GM13977 (cell line): Measurements from ENCODE around the gene GID8.

Experiments used
- DNase-seq: peaks from one replicate; pipeline ENCODE4 v3.0.0; 2012; ENCODE audit warnings: low spot score
- in situ Hi-C: fragments of 300-500 bp; cut with MboI; formaldehyde crosslinking; loops from one replicate; pipeline ENCODE4 v1.12.0; 2022; ENCODE audit warnings: low sequenced_read_pairs, low pct_unique_long_range_greater_than_20kb, mixed read lengths, inconsistent platforms; ENCODE audit not compliant: unreplicated experiment
- TF ChIP-seq, protein P1 (sequence below): IDR thresholded peaks from 2 replicates; pipeline ENCODE4 v1.5.1; 2012; ENCODE audit warnings: mild to moderate bottlenecking, control low read depth; ENCODE audit not compliant: insufficient read depth; ENCODE audit errors: extremely low read depth, missing control alignments

Gene GID8

DNA sequence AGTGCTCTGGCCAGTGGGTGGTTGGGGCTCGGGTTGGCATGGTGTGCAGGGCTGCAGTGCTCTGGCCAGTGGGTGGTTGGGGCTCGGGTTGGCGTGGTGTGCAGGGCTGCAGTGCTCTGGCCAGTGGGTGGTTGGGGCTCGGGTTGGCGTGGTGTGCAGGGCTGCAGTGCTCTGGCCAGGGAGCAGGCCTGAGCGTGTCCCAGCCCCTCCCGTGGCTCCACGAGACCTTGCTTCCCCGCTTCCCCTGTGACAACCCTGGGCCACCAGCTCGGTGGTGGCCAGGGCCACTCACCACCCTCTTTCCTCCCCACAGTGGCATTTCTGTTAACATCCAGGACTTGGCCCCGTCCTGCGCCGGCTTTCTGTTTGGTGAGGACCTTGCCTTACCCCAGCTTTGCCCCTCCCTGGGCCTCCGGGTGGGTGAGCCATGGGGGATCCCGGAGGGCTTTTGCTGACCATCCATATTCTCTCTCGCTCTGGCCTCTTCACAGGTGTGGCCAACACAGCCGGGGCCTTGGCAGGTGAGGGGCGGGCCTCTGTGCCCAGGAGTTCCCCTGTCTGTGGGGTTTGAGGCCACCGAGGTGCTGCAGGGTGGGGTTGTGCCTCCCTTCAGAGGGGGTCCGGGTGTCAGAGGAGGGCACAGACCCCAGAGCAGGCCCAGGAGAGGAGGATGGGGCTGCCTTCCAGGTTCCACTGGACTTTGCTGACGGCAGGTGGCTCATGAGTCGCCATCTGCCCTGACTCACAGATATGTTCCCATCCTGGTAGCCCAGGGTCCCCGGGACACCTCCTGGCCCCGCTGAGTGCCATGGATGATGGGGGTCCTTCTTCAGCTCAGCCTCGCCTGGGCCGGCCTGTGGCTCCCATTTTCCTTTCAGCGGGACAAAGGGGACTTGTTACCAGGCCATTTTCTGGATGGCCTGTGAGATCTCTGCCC lies 28.5 kb downstream of the GID8 start:
- TF ChIP-seq, protein P1, sequence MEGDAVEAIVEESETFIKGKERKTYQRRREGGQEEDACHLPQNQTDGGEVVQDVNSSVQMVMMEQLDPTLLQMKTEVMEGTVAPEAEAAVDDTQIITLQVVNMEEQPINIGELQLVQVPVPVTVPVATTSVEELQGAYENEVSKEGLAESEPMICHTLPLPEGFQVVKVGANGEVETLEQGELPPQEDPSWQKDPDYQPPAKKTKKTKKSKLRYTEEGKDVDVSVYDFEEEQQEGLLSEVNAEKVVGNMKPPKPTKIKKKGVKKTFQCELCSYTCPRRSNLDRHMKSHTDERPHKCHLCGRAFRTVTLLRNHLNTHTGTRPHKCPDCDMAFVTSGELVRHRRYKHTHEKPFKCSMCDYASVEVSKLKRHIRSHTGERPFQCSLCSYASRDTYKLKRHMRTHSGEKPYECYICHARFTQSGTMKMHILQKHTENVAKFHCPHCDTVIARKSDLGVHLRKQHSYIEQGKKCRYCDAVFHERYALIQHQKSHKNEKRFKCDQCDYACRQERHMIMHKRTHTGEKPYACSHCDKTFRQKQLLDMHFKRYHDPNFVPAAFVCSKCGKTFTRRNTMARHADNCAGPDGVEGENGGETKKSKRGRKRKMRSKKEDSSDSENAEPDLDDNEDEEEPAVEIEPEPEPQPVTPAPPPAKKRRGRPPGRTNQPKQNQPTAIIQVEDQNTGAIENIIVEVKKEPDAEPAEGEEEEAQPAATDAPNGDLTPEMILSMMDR: no peak
- in situ Hi-C loops: no loop called here
- DNase-seq: no peak

DNA sequence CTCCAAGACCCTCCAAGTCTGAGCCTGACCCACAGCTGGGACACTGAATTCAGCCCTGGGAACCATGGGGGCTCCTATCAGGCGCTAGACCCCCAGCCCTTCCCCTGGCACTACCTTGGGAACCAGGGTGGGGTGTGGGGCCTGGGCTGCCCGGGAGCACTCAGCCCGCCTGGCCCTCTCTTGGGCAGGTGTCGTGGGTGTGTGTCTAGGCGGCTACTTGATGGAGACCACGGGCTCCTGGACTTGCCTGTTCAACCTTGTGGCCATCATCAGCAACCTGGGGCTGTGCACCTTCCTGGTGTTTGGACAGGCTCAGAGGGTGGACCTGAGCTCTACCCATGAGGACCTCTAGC lies 29.2 kb downstream of the GID8 start:
- in situ Hi-C loops: no loop called here
- no peak for DNase-seq
- TF ChIP-seq, protein P1: no peak

DNA sequence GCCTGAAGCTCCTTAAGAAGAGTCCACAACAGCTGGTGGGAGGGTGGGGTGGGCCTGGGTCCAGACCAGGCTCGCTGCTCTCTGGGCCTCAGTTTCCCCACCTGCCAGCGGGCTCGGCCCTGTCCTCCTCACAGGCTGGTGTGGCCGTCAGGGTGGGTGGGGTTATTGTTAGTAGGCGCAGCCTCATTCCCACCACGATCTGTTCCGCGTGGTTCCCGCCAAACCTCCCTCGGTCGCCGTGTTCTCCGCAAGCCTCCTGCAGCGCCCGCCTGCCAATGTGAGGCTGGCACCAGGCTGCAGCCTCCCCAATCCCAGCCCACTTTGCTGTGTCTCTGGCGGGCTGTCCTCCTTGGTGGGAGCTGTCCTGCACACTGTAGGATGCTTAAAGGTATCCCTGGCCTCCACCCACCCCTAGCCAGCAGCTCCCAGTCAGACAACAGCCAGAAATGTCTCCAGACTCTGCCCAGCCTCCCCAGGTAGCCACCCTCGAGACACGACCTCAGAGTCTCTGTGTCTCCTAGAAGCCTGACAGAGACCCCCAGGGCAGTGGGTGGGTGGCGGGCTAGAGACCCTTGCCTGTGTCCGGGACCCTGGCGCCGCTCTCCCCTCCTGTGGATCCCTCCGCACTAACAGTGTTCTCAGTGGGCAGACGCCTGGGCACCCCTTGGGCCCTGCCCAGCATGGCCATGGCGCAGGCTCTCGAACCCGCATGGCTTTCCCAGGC lies 29.8 kb downstream of the GID8 start:
- TF ChIP-seq, protein P1: no peak
- DNase-seq: no peak
- in situ Hi-C loops: no loop called here

DNA sequence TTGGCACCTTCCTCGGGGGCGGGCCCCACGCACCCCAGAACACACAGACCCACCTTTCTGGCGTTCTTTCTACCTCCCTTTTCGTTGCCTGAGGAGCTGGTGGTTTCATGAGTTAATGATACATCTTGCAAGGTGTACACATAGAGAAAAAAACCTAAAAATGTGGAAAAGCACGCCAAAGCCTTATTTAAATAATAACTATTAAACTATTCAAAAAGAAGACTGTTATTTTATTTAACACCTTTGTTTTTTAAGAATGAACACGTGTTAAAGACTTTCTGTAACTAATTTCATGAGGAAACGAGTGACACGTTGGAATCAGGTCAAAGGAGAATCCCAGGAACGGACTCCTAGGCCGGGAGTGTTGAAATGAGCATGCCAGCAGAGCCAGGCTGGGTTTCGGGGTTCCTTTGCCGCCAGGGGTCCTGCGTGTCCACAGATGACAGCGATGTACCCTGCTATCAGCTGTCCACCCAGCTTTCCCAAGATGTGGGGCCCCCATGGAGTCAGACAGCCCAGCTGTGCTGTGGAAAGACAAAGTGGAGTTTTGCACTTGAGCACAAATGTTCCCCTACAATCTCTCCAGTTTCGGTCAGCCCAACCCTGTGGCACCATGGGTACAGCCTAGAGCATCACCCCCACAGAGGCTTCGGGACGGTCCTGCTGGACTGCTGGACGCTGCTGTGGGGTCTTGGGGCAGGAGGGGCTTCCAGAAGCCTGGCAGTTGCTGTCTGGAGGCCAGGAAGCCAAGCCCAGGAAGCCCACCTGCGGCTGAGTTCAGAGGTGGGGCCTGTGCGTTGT lies 30.6 kb downstream of the GID8 start:
- in situ Hi-C loops: no loop called here
- TF ChIP-seq, protein P1: no peak
- no peak for DNase-seq

DNA sequence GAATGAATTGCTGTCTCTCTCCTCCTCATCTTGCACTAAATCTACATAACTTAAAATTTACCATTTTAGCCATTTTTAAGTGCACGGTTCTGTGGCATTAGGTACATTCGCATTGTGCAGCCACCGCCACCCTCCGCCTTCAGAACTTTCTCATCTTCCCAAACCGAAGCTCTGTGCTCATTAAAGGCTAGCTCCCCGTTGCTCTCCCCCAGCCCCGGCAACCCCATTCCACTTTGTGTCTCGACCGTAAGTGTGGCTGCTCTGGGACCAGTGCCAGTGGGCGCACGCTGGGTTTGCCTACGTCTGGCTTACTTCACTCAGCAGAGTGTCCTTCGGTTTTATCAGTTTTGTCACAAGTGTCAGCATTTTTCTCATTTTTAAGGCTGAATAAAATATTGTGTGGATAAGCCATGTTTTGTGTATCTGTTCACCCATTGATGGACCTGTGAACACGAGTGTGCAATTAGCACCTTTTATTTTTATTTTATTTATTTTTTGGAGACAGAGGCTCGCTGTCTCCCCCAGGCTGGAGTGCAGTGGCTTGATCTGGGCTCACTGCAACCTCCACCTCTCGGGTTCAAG lies 31.3 kb downstream of the GID8 start:
- TF ChIP-seq, protein P1: no peak
- no peak for DNase-seq
- in situ Hi-C loops: no loop called here

DNA sequence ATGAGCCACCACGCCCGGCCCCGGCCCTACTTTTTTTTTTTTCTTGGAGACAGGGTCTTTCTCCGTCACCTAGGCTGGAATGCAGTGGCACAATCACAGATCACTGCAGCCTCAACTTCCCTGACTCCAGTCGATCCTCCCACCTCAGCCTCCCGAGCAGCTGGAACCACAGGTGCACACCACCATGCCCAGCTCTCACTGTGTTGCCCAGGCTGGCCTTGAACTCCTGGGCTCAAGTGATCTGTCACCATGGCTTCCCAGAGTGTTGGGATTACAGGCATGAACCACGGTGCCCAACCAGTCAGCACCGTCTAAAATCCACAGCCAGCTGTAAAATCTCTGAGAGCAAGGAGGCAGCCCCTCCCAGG lies 32.0 kb downstream of the GID8 start:
- in situ Hi-C loops: no loop called here
- DNase-seq: no peak
- TF ChIP-seq, protein P1: no peak
